NCI-H1930 (cell line): ENCODE results near the gene HSD11B2.
A peak's percentile ranks its signal among the peaks of the same experiment; 100 is the strongest.

Experiments used
- DNase-seq, 2 experiments: peaks; one replicate each; lab custom pipeline; 2025; lab: John Stamatoyannopoulos, UW

Gene HSD11B2

GRCh38 chr16:67396159-67397035, 34.5 kb upstream of the HSD11B2 start:
- peak; percentile 36 to 56 for DNase-seq

- no peak for DNase-seq
Observed at GRCh38 chr16:67397036-67397801, 33.7 kb upstream of the HSD11B2 start.

DNA sequence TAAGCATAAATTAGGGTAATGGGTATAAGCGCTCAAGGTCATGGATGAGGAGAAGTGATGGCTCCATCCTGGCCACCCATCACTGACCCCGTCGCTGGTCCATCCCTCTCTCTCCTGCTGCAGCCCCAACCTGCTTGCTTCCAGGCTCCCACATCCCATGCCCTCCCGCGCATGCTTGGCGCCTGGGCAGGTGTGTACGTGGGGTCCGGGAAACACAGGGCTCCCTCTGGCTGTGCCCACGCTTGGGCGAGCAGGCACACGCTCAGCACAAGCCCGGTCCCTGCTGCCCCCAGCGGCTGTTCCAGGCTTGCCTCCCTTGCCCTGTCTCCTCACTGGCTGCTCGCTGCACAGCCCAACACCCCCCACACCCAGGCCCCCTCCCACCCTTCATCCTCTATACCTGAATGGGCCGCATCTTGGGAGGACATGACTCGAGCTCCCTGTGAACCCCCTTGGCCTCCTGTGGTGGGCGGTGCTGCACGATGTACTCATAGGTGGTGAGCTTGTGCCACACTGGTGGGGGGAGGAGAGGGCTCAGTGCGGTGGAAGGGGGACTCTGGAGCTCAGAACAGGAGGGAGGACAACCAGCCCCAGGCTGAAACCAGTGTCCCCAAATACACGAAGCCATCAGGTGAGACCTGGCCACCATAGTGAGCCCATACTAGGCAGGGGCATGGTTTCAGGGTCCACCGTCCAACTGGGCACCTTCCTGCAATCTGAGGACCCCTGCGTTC, 32.9 kb upstream of the HSD11B2 start:
- no peak for DNase-seq

- DNase-seq: no peak
Observed at GRCh38 chr16:67398546-67399217, 32.2 kb upstream of the HSD11B2 start.

- DNase-seq: no peak
Observed at GRCh38 chr16:67399218-67399733, 31.6 kb upstream of the HSD11B2 start.

GRCh38 chr16:67399749-67400704, 30.9 kb upstream of the HSD11B2 start:
- no peak for DNase-seq

DNA sequence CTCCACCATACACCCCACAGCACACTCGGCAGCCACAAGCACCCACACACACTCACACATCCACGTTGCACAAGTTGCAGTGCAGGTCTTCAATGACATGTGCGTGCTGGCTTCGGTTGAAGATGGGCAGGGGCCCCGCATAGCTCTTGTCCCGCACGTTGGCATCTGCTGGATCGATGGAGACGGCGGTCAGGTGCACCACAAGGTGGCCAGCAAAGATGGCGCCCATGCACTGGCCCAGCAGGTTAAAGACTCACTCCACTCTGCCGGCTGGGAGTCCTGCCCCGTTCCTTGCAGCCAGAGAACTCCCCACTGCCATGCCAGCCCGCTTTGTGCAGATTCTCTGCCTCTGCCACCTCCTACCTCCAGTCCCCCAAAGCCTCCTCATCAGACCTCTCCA, 30.0 kb upstream of the HSD11B2 start:
- DNase-seq: no peak

DNA sequence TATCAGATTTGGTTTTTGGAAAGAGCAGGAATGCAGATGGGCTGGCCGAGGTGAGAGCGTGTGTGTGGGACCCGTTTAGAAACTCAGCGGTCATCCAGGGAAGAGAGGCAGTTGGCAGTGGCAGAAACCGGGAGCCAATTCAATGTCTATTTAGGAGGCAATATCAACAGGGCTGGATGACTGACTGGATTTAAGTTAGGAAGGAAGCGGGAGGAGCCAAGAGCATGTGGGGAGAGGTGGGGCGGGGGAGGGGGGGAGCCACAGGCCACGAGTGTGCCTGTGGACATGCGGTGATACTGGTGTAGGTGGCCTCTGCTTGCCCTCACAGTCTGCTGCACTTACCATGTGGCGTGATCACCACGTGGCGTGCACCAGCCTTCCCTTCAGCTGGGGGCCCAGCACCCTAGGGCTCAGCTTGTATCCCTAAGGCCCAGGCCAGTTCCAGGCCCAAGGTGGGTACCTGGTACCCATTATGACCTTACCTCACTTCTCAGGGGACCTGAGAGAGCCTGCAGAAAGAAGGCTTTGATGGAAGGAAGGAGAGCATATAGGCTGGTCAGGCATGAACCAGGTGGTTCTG, 26.9 kb upstream of the HSD11B2 start:
- DNase-seq: no peak

DNA sequence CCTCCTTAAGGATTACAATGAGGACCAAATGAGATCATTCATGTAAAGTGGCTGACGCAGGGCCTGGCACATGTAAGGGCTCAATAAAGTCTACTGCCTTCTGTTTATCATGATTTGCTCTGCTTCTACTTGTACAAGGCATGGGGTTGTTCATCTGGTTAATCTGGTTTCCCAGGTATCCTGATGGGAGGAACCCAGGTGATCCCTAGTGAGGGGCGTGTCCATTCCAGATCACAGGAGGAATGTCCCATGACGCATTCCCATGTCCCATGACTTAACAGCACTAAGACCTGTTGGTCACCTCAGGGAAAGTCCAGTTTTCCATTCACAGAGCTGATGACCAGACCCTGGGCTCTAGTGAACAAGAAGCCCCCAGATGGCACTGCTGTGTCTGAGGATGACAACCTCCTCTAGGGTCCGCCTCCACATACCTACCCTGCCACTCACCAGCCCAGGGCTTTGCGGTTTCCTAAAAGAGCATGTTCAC, 26.1 kb upstream of the HSD11B2 start:
- DNase-seq: no peak

GRCh38 chr16:67405336-67405735, 25.6 kb upstream of the HSD11B2 start:
- DNase-seq: no peak

- no peak for DNase-seq
Observed at GRCh38 chr16:67406111-67406971, 24.6 kb upstream of the HSD11B2 start.

DNA sequence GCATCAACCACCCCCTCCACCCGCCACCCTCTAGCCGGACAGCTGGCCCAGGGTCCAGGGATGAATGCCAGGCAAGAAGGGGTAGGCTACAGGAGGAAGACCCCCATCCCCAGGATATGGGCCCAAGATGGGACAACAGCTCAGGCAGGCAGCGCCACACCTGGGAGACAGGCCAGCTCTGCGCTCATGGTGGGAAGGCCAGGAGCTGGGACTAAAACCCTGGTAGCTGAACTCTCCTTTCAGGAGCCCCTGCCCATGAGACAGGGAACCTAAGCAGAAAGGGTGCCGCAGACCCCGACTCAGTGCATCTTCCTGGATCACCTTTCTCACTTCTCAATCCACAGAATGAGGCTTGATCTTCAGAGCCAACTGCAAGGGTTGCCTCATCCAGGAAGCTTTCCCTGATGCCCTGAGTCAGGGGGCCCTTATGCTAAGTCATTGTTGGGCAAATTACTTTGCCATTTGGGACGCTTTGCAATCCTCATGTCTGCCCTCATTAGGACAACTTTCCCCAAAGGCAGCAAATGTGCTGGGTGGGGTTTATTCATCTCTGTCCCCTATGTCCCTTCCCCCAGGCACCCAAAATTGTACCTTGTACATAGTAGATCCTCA, 23.6 kb upstream of the HSD11B2 start:
- DNase-seq: no peak

GRCh38 chr16:67407788-67408452, 23.0 kb upstream of the HSD11B2 start:
- DNase-seq: no peak

GRCh38 chr16:67409631-67410030, 21.3 kb upstream of the HSD11B2 start:
- DNase-seq: no peak

DNA sequence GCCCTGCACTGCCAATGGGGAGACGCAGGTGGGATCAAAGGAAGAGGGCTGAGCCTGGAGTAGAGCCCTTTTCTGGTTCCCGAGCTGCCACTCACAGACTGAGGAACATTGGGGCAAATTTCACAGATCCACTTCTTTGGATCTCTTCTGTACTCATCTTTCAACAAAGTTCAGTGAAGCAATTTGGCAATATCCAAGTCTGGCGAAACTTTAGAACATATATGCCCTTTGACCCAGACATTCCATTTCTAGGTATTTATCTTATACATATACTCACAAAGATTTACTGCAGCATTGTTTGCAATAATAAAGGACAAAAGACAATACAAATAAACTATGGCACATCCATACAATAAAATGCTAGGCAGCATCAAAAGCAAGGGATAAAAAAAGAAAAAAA, 19.6 kb upstream of the HSD11B2 start:
- no peak for DNase-seq

DNA sequence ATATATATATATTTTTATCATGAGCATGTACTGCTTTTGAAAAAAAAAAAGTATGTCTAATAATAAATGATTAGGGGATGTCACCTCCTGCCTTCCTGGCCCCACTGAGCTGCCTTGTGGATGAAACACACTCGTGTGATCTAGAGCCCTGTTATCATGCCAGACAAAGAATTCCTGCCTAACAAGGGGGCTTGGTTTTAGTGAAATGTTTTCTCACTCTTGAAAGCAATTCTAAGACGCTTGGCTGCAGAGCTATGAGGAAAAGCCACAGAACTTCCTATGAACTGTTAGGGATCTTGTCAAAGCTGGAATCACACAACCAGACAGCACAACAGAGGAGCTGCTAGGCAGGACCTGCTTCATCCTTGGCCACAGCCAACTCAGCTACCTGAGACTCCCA, 18.6 kb upstream of the HSD11B2 start:
- DNase-seq: no peak

- no peak for DNase-seq
Observed at GRCh38 chr16:67413978-67414911, 16.7 kb upstream of the HSD11B2 start.
